Femur (tissue), 1 donor: ENCODE results near the gene ARAP1.

ENCODE experiments used
- DNase-seq: peaks from one replicate; pipeline ENCODE4 v3.0.0-alpha.2; 2017

The ARAP1 gene

GRCh38 chr11:72722050-72722748 is 30.0 kb downstream of the ARAP1 start:
- peak; percentile 94 for DNase-seq

- DNase-seq = no peak
These were observed 30.5 kb downstream of the ARAP1 start for GRCh38 chr11:72721689-72722049.

- no peak for DNase-seq
These were observed 30.9 kb downstream of the ARAP1 start for GRCh38 chr11:72721276-72721675.

- DNase-seq = no peak
These were observed 31.4 kb downstream of the ARAP1 start for GRCh38 chr11:72720784-72721183.

GRCh38 chr11:72720047-72720446 is 32.2 kb downstream of the ARAP1 start:
- DNase-seq = no peak

GRCh38 chr11:72719551-72719950 is 32.7 kb downstream of the ARAP1 start:
- DNase-seq = no peak

- DNase-seq = no peak
These were observed 33.1 kb downstream of the ARAP1 start for GRCh38 chr11:72719144-72719543.

GRCh38 chr11:72718101-72718501 is 34.1 kb downstream of the ARAP1 start:
- DNase-seq = no peak

GRCh38 chr11:72716788-72717435 is 35.3 kb downstream of the ARAP1 start:
- no peak for DNase-seq

GRCh38 chr11:72716290-72716689 is 35.9 kb downstream of the ARAP1 start:
- peak; percentile 85 for DNase-seq

- no peak for DNase-seq
These were observed 39.4 kb downstream of the ARAP1 start for GRCh38 chr11:72712841-72713240.

- DNase-seq = peak; percentile 66
These were observed 39.9 kb downstream of the ARAP1 start for GRCh38 chr11:72712168-72712751.

- DNase-seq = no peak
These were observed 41.1 kb downstream of the ARAP1 start for GRCh38 chr11:72711141-72711540.

- DNase-seq = no peak
These were observed 41.9 kb downstream of the ARAP1 start for GRCh38 chr11:72710278-72710677.

- DNase-seq = no peak
These were observed 42.5 kb downstream of the ARAP1 start for GRCh38 chr11:72709478-72710238.

GRCh38 chr11:72707032-72707431 is 45.2 kb downstream of the ARAP1 start:
- no peak for DNase-seq

GRCh38 chr11:72706579-72706978 is 45.6 kb downstream of the ARAP1 start:
- no peak for DNase-seq

GRCh38 chr11:72705442-72706365 is 46.5 kb downstream of the ARAP1 start:
- DNase-seq = no peak

GRCh38 chr11:72704783-72705265 is 47.4 kb downstream of the ARAP1 start:
- DNase-seq = no peak

- no peak for DNase-seq
These were observed 48.0 kb downstream of the ARAP1 start for GRCh38 chr11:72704028-72704782.

- DNase-seq = peak; percentile 91
These were observed 48.8 kb downstream of the ARAP1 start for GRCh38 chr11:72703267-72704008.
